ENCODE data around the gene ZNF582.

The ZNF582 gene

GRCh38 chr19:56393119-56394012 lies at the start of gene ZNF582:
Gene ZNF582 (minus strand): TSS chr19:56393534. CDS start chr19:56391752, 1,782 bp downstream.
- TF ChIP-seq CTCF (IDR thresholded peaks at IDR 0.05; ENCODE audit: extremely low read depth, missing control alignments), result peak; percentile 68
- peak; percentile 92 for DNase-seq (ENCODE audit: low spot score)

- TF ChIP-seq CTCF (IDR thresholded peaks at IDR 0.05; ENCODE audit: extremely low read depth, missing control alignments), result no peak
Measured at GRCh38 chr19:56441206-56441792, 48.0 kb upstream of the ZNF582 start.

GRCh38 chr19:56423985-56424353 lies 30.6 kb upstream of the ZNF582 start:
- DNase-seq (ENCODE audit: low spot score), result no peak

More at GRCh38 chr19:56441206-56441792, 48.0 kb upstream of the ZNF582 start:
- DNase-seq (ENCODE audit: low spot score), result no peak

GRCh38 chr19:56423276-56423984 lies 30.1 kb upstream of the ZNF582 start:
- TF ChIP-seq CTCF (IDR thresholded peaks at IDR 0.05; ENCODE audit: extremely low read depth, missing control alignments), result no peak
- DNase-seq (ENCODE audit: low spot score), result no peak

More at GRCh38 chr19:56423985-56424353, 30.6 kb upstream of the ZNF582 start:
- TF ChIP-seq CTCF (IDR thresholded peaks at IDR 0.05; ENCODE audit: extremely low read depth, missing control alignments), result no peak

- TF ChIP-seq CTCF (IDR thresholded peaks at IDR 0.05; ENCODE audit: extremely low read depth, missing control alignments), result no peak
- DNase-seq (ENCODE audit: low spot score), result no peak
Measured at GRCh38 chr19:56405062-56405461, 11.7 kb upstream of the ZNF582 start.

- DNase-seq (ENCODE audit: low spot score), result no peak
- TF ChIP-seq CTCF (IDR thresholded peaks at IDR 0.05; ENCODE audit: extremely low read depth, missing control alignments), result no peak
Measured at GRCh38 chr19:56404705-56405056, 11.3 kb upstream of the ZNF582 start.
